Activated CD8-positive, alpha-beta T cell treated with anti-CD3 and anti-CD28 coated beads for 36 hours (primary cell): ENCODE measurements around the gene MFSD2B. TPM values are rescaled to one million over a fixed set of nuclear protein-coding genes. Genes with fewer than 3 reads are reported as not detected.
"Not testable (repeated sequence)": the region's sequence is repeated elsewhere in the genome, so short reads cannot be mapped to it uniquely, and the experiment has no call there.

Source experiments
- ATAC-seq: fragments of 200-7000 bp; cut with Tn5 transposase; one replicate; pipeline ENCODE4 v1.10.0; 2021; ENCODE audit warnings: mild to moderate bottlenecking, moderate library complexity
- CTCF ChIA-PET: fragments of 350-600 bp; sonication (Branson Sonifier 250); formaldehyde crosslinking; loops from one replicate; lab custom pipeline; 2021; ENCODE audit warnings: antibody characterized with exemption; lab: Charles Lee
- POLR2A ChIA-PET: fragments of 350-600 bp; sonication (Branson Sonifier 250); formaldehyde crosslinking; loops from one replicate; lab custom pipeline; 2021; ENCODE audit warnings: antibody characterized with exemption; lab: Charles Lee
- DNase-seq: peaks from one replicate; pipeline ENCODE4 v3.0.0-alpha.2; 2020
- H3K27ac Mint-ChIP-seq: one replicate; pipeline ENCODE4 v1.8.0; 2021; ENCODE audit warnings: mild to moderate bottlenecking, mixed read lengths
- H3K27me3 Mint-ChIP-seq: one replicate; pipeline ENCODE4 v1.8.0; 2021; ENCODE audit warnings: mixed read lengths
- H3K36me3 Mint-ChIP-seq: one replicate; pipeline ENCODE4 v1.8.0; 2021; ENCODE audit warnings: low read depth, mixed read lengths
- H3K4me1 Mint-ChIP-seq: one replicate; pipeline ENCODE4 v1.8.0; 2021; ENCODE audit warnings: low read depth, mixed read lengths
- H3K4me3 Mint-ChIP-seq: one replicate; pipeline ENCODE4 v1.8.0; 2021; ENCODE audit warnings: mild to moderate bottlenecking, moderate library complexity, mixed read lengths
- H3K9me3 Mint-ChIP-seq: one replicate; pipeline ENCODE4 v1.8.0; 2021; ENCODE audit warnings: mixed read lengths
- CTCF ChIP-seq: fragments of 200-600 bp; IDR thresholded peaks from one replicate; pipeline ENCODE4 v1.8.0; 2022; ENCODE audit warnings: antibody characterized with exemption, mild to moderate bottlenecking
- intact Hi-C: fragments of 100-400 bp; cut with micrococcal nuclease; formaldehyde crosslinking; loops from one replicate; pipeline ENCODE4 v1.10.0; 2022
- total RNA-seq, 2 experiments: library from RNA; stranded (reverse); gene quantifications; one replicate each; pipeline ENCODE4 v1.2.3, GENCODE V29; 2021

The MFSD2B gene
- total RNA-seq, 2 experiments from 2014 or later, result 0.25 to 0.32 TPM

GRCh38 chr2:24038786-24039499, 29.1 kb downstream of the MFSD2B start:
- Mint-ChIP-seq H3K27me3 (no peaks in the 10 kb centered on the region), H3K9me3 (no peaks in the 10 kb centered on the region), H3K4me1 (peaks cover 24% of the 10 kb centered on the region), H3K27ac (no peak overlapping the region), H3K36me3 (peaks cover 28% of the 10 kb centered on the region), H3K4me3 (no peak overlapping the region)
- no peak for TF ChIP-seq CTCF
- DNase-seq, result no peak
- ChIA-PET CTCF (no interaction called here), POLR2A (interaction anchor here (0.7 kb wide), 1 partner anchor 241 kb away, joined by 3 read pairs; no protein-coding TSS in a partner anchor)
- intact Hi-C loops, result no loop called here
- no peak for ATAC-seq

- intact Hi-C loops, result no loop called here
- peaks cover 28% of the 10 kb centered on the region for H3K36me3 Mint-ChIP-seq
- no peak for ATAC-seq
These were observed 30.6 kb downstream of the MFSD2B start for GRCh38 chr2:24040511-24040910.

GRCh38 chr2:24043133-24043532, 33.2 kb downstream of the MFSD2B start:
- H3K9me3 Mint-ChIP-seq, intact Hi-C loops, H3K4me3 Mint-ChIP-seq, H3K27me3 Mint-ChIP-seq, DNase-seq, POLR2A ChIA-PET, H3K27ac Mint-ChIP-seq, CTCF ChIA-PET, ATAC-seq: not testable (repeated sequence)
- Mint-ChIP-seq H3K36me3 (peaks cover 17% of the 10 kb centered on the region), H3K4me1 (peaks cover 25% of the 10 kb centered on the region)

More at GRCh38 chr2:24040511-24040910, 30.6 kb downstream of the MFSD2B start:
- POLR2A ChIA-PET, result no interaction called here
- H3K4me3 Mint-ChIP-seq, result no peak overlapping the region
- no peak for TF ChIP-seq CTCF
- no peak for DNase-seq
- no peaks in the 10 kb centered on the region for H3K27me3 Mint-ChIP-seq
- H3K4me1 Mint-ChIP-seq, result peaks cover 24% of the 10 kb centered on the region
- no peak overlapping the region for H3K27ac Mint-ChIP-seq
- no peaks in the 10 kb centered on the region for H3K9me3 Mint-ChIP-seq
- CTCF ChIA-PET, result interaction anchor here (1.5 kb wide), 1 partner anchor 43 kb away, joined by 3 read pairs; no protein-coding TSS in a partner anchor

- POLR2A ChIA-PET, result interaction anchor here (0.7 to 1.5 kb wide), 2 partner anchors 31 to 227 kb away, joined by 3 read pairs; partner anchors contain the start of gene SF3B6
- intact Hi-C loops, result no loop called here
- no peak for DNase-seq
- TF ChIP-seq CTCF, result no peak
- no peak for ATAC-seq
- no peaks in the 10 kb centered on the region for H3K36me3 Mint-ChIP-seq
- H3K4me1 Mint-ChIP-seq, result peaks cover 25% of the 10 kb centered on the region
- CTCF ChIA-PET, result interaction anchor here (2.3 kb wide), 1 partner anchor 38 kb away, joined by 17 read pairs; the partner anchor contains the start of gene TP53I3
- no peaks in the 10 kb centered on the region for H3K9me3 Mint-ChIP-seq
- no peaks in the 10 kb centered on the region for H3K27me3 Mint-ChIP-seq
- H3K4me3 Mint-ChIP-seq, result peak overlapping the region; percentile 96
- no peak overlapping the region for H3K27ac Mint-ChIP-seq
These were observed 35.9 kb downstream of the MFSD2B start for GRCh38 chr2:24045511-24046508.

- ATAC-seq (no peak), DNase-seq (no peak)
- intact Hi-C loops, result no loop called here
- no peaks in the 10 kb centered on the region for H3K9me3 Mint-ChIP-seq
- no peak for TF ChIP-seq CTCF
- peaks cover 25% of the 10 kb centered on the region for H3K4me1 Mint-ChIP-seq
- CTCF ChIA-PET, result interaction anchor here (1.0 to 2.3 kb wide), 3 partner anchors 15 to 106 kb away, joined by 4 to 17 read pairs (median 5); partner anchors contain the start of genes TP53I3 and UBXN2A
- H3K4me3 Mint-ChIP-seq, result peak overlapping the region; percentile 96
- H3K27ac Mint-ChIP-seq, result peak overlapping the region; percentile 90
- no peaks in the 10 kb centered on the region for H3K27me3 Mint-ChIP-seq
- POLR2A ChIA-PET, result interaction anchor here (0.6 to 1.8 kb wide), 7 partner anchors 12 to 228 kb away, joined by 3 to 10 read pairs (median 5); partner anchors contain the start of genes ATAD2B, SF3B6 and UBXN2A
- no peaks in the 10 kb centered on the region for H3K36me3 Mint-ChIP-seq
These were observed 36.7 kb downstream of the MFSD2B start for GRCh38 chr2:24046599-24046929.
